PC-3 (cell line): Measurements from ENCODE around the gene PTPN18. TPM values are rescaled to one million over a fixed set of nuclear protein-coding genes. Genes with fewer than 3 reads are reported as not detected.

Experiments
- ATAC-seq: fragments of 200-7000 bp; cut with Tn5 transposase; 2 replicates; pipeline ENCODE4 v1.9.1; 2020; ENCODE audit warnings: mild to moderate bottlenecking, moderate library complexity
- BruUV-seq: library from RNA; stranded (reverse); fragments of 400-500 nt; replicated peaks from 2 replicates; lab custom pipeline; 2021; lab: Mats Ljungman, UMichigan
- CTCF ChIA-PET: fragments of 300-600 bp; sonication (Branson Sonifier 250); formaldehyde crosslinking; loops from one replicate; lab custom pipeline; 2022; ENCODE audit warnings: antibody characterized with exemption; lab: Charles Lee
- POLR2A ChIA-PET: fragments of 300-600 bp; sonication (Branson Sonifier 250); formaldehyde crosslinking; loops from one replicate; lab custom pipeline; 2022; ENCODE audit warnings: antibody characterized with exemption; ENCODE audit not compliant: unreplicated experiment; lab: Charles Lee
- DNase-seq: peaks from one replicate; pipeline ENCODE4 v3.0.0-alpha.2; 2015
- H2AFZ ChIP-seq: fragments of 300-600 bp; sonication (generic); 2 replicates; pipeline ENCODE4 v1.6.0; 2016; ENCODE audit warnings: antibody characterized with exemption, low read length
- H3F3A ChIP-seq: fragments of 300-600 bp; sonication (generic); one replicate; pipeline ENCODE4 v1.6.0; 2017; ENCODE audit warnings: antibody characterized with exemption, low read length, control low read depth, mild to moderate bottlenecking; ENCODE audit not compliant: unreplicated experiment
- H3K27ac ChIP-seq: fragments of 300-600 bp; sonication (generic); 2 replicates; pipeline ENCODE4 v1.5.1; 2016; ENCODE audit warnings: mild to moderate bottlenecking, low read length
- H3K27me3 ChIP-seq: fragments of 300-600 bp; sonication (generic); 2 replicates; pipeline ENCODE4 v1.6.1; 2016; ENCODE audit warnings: low read length, mixed read lengths
- H3K36me3 ChIP-seq: fragments of 300-600 bp; sonication (generic); 2 replicates; pipeline ENCODE4 v1.6.1; 2016; ENCODE audit warnings: low read depth, mixed run types, low read length, mixed read lengths
- H3K4me1 ChIP-seq: fragments of 300-600 bp; sonication (generic); 2 replicates; pipeline ENCODE4 v1.5.1; 2016; ENCODE audit warnings: low read length; ENCODE audit not compliant: insufficient read depth
- H3K4me2 ChIP-seq: fragments of 300-600 bp; sonication (generic); 2 replicates; pipeline ENCODE4 v1.6.0; 2016; ENCODE audit warnings: low read length
- H3K4me3 ChIP-seq: fragments of 300-600 bp; sonication (generic); 2 replicates; pipeline ENCODE4 v1.5.1; 2016; ENCODE audit warnings: mild to moderate bottlenecking, low read length, mixed read lengths
- H3K79me2 ChIP-seq: fragments of 300-600 bp; sonication (generic); 2 replicates; pipeline ENCODE4 v1.6.1; 2017; ENCODE audit warnings: low read length, mixed read lengths
- H3K9ac ChIP-seq: fragments of 300-600 bp; sonication (generic); 2 replicates; pipeline ENCODE4 v1.6.0; 2016; ENCODE audit warnings: mild to moderate bottlenecking, low read length
- H3K9me2 ChIP-seq: fragments of 300-600 bp; sonication (generic); replicated peaks from 2 replicates; pipeline ENCODE4 v1.6.1; 2016; ENCODE audit warnings: mixed run types, low read length, mixed read lengths
- H3K9me3 ChIP-seq: fragments of 300-600 bp; sonication (generic); 2 replicates; pipeline ENCODE4 v1.6.1; 2016; ENCODE audit warnings: low read length, mixed read lengths
- H4K20me1 ChIP-seq: fragments of 300-600 bp; sonication (generic); 2 replicates; pipeline ENCODE4 v1.6.1; 2016; ENCODE audit warnings: low read length, mixed read lengths
- CTCF ChIP-seq: fragments of 300-600 bp; sonication (generic); conservative IDR thresholded peaks from 2 replicates; pipeline ENCODE4 v1.5.1; 2017; ENCODE audit warnings: antibody characterized with exemption, low read depth, mild to moderate bottlenecking, low read length
- EZH2 ChIP-seq: fragments of 300-600 bp; sonication (generic); IDR thresholded peaks from one replicate; pipeline ENCODE4 v1.6.1; 2017; ENCODE audit warnings: antibody characterized with exemption, mild to moderate bottlenecking, low read length; ENCODE audit not compliant: unreplicated experiment
- EZH2phosphoT487 ChIP-seq: fragments of 300-600 bp; sonication (generic); IDR thresholded peaks from 2 replicates; pipeline ENCODE4 v1.6.1; 2018; ENCODE audit warnings: mild to moderate bottlenecking, antibody characterized with exemption, low read length, borderline replicate concordance
- intact Hi-C: fragments of 100-400 bp; cut with micrococcal nuclease; formaldehyde crosslinking; loops from 2 replicates; pipeline ENCODE4 v1.9.0; 2023
- total RNA-seq: library from RNA; depleted of rRNA; stranded (reverse); fragments of >200 nt; gene quantifications from 2 replicates; pipeline ENCODE4 v1.2.3, GENCODE V29; 2014

PTPN18 gene
- total RNA-seq, 1 experiment from 2014 or later = 27.1 TPM

- no peaks in the 10 kb centered on the region for H3K9me2 ChIP-seq
- ChIA-PET CTCF (no interaction called here), POLR2A (no interaction called here)
- ATAC-seq (no peak), DNase-seq (no peak)
- no peak overlapping the region for H3K9ac ChIP-seq
- no peaks in the 10 kb centered on the region for H3F3A ChIP-seq
- no peaks in the 10 kb centered on the region for H3K79me2 ChIP-seq
- H3K27ac ChIP-seq = no peak overlapping the region
- TF ChIP-seq EZH2phosphoT487 = no peak
- TF ChIP-seq CTCF = no peak
- no peak for TF ChIP-seq EZH2
- no peaks in the 10 kb centered on the region for H3K9me3 ChIP-seq
- H3K27me3 ChIP-seq = peaks cover 8% of the 10 kb centered on the region
- H3K4me1 ChIP-seq = peaks cover 11% of the 10 kb centered on the region
- H3K4me2 ChIP-seq = no peak overlapping the region
- H4K20me1 ChIP-seq = no peaks in the 10 kb centered on the region
- H3K36me3 ChIP-seq = peaks cover 4% of the 10 kb centered on the region; the same call in 1 of the 2 replicates
- no TSS peak for BruUV-seq
- intact Hi-C loops = no loop called here
- no peak overlapping the region for H3K4me3 ChIP-seq
- H2AFZ ChIP-seq = no peak overlapping the region
These were observed 20.6 kb upstream of the PTPN18 start for GRCh38 chr2:130335226-130335625.

GRCh38 chr2:130336150-130336876 is 19.5 kb upstream of the PTPN18 start:
- no peak overlapping the region for H3K9ac ChIP-seq

More at GRCh38 chr2:130336150-130336876, 19.5 kb upstream of the PTPN18 start:
- Histone ChIP-seq H3K9me2 (no peaks in the 10 kb centered on the region), H3K36me3 (peaks cover 4% of the 10 kb centered on the region; the same call in 1 of the 2 replicates), H3K4me1 (peaks cover 13% of the 10 kb centered on the region), H3K9me3 (no peaks in the 10 kb centered on the region), H3K4me2 (peak overlapping the region; percentile 66), H3K27ac (no peak overlapping the region), H2AFZ (peak overlapping the region; percentile 35; the same call in 1 of the 2 replicates), H4K20me1 (no peaks in the 10 kb centered on the region), H3F3A (no peaks in the 10 kb centered on the region), H3K27me3 (peaks cover 3% of the 10 kb centered on the region; the same call in 1 of the 2 replicates), H3K79me2 (no peaks in the 10 kb centered on the region), H3K4me3 (peak overlapping the region; percentile 35; the same call in 1 of the 2 replicates)
- no peak for TF ChIP-seq EZH2
- TF ChIP-seq CTCF = no peak
- TF ChIP-seq EZH2phosphoT487 = no peak
- CTCF ChIA-PET = no interaction called here
- intact Hi-C loops = no loop called here
- POLR2A ChIA-PET = interaction anchor here (0.5 to 0.6 kb wide), 2 partner anchors 95 to 155 kb away, joined by 5 to 9 read pairs; partner anchors contain the start of gene SMPD4
- ATAC-seq = no peak
- DNase-seq = no peak
- BruUV-seq = no TSS peak
